Mammary epithelial cell (primary cell): ENCODE data around the gene TMED1.

ENCODE experiments used
- CTCF ChIP-seq, 2 donors: IDR thresholded peaks in 1 of 2; conservative IDR thresholded peaks in 1 of 2; 2 replicates each; pipeline ENCODE4 v1.5.1; 2011 to 2012; ENCODE audit warnings: inconsistent platforms in 2 of 2, low read length in 2 of 2, mild to moderate bottlenecking in 2 of 2, control low read depth in 1 of 2, low read depth in 1 of 2; ENCODE audit not compliant: insufficient read depth in 1 of 2; ENCODE audit errors: extremely low read depth in 1 of 2
- EZH2 ChIP-seq: IDR thresholded peaks from 2 replicates; pipeline ENCODE4 v1.6.1; 2012; ENCODE audit warnings: low read length, inconsistent platforms, borderline replicate concordance

GRCh38 chr19:10815007-10815536 lies 20.9 kb downstream of the TMED1 start:
- TF ChIP-seq CTCF (conservative IDR thresholded peaks at IDR 0.05 in 1 of 2, IDR thresholded peaks at IDR 0.05 in 1 of 2; ENCODE audit: extremely low read depth in 1 of 2, insufficient read depth in 1 of 2, low read depth in 1 of 2, low read length in 2 of 2), result no peak
- no peak for TF ChIP-seq EZH2
